Measurements from ENCODE around the gene CLK2. TPM values are rescaled to one million over a fixed set of nuclear protein-coding genes. Genes with fewer than 3 reads are reported as not detected.

CLK2 gene
- total and polyA plus RNA-seq, 2 of the 13 experiments (the other 11 are each of a cell fraction or from before 2014, with no cell fraction given) = 20.1 to 73.5 TPM

DNA sequence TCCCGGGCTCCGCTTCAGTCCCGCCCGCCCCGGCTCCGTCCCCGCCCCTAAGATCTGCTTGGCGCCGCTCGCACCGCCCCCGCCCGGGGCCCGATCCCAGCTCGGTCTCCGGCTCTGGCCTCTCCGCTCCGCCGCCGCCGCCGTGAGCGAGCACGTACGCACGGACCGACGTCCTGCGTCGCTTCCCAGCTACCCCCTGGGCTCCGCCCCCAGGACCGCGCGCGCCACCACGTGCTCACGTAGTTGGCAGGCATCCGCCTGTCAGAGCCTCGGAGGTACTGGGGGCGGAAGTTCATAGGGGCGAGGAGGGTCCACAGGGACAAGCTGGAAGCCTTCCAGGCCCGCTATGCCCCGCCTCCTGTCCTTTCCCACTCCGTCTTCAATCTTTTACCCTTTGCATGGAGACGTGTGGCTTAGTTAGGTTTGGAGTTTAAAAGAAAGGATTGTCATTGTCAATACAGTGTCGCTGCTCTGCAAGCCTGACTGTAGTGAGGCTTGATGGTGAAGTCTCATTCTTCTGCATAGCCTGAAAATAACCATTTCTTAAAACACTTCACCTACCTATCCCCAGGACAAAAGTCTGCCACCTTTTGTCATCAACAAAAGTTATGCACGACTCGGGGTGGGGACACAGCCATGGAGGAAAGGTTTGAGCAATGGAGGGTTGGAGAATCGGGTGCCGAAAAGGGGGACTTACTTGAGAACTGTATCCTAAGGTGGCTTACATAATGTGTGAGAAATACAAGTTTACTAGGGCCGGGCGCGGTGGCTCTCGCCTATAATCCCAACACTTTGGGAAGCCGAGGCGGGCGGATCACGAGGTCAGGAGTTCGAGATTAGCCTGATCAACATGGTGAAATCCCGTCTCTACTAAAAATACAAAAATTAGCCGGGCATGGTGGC lies at the start of gene CLK2 (continued):
- TF ChIP-seq TBX3 (IDR thresholded peaks at IDR 0.05; ENCODE audit: borderline replicate concordance) = no peak
- 0 out of 2 replicates have a peak, but pooled peaks have one; percentile 36 for TF ChIP-seq HCFC1 (IDR thresholded peaks at IDR 0.05; ENCODE audit: low read depth, low read length)
- TF ChIP-seq, protein P1, sequence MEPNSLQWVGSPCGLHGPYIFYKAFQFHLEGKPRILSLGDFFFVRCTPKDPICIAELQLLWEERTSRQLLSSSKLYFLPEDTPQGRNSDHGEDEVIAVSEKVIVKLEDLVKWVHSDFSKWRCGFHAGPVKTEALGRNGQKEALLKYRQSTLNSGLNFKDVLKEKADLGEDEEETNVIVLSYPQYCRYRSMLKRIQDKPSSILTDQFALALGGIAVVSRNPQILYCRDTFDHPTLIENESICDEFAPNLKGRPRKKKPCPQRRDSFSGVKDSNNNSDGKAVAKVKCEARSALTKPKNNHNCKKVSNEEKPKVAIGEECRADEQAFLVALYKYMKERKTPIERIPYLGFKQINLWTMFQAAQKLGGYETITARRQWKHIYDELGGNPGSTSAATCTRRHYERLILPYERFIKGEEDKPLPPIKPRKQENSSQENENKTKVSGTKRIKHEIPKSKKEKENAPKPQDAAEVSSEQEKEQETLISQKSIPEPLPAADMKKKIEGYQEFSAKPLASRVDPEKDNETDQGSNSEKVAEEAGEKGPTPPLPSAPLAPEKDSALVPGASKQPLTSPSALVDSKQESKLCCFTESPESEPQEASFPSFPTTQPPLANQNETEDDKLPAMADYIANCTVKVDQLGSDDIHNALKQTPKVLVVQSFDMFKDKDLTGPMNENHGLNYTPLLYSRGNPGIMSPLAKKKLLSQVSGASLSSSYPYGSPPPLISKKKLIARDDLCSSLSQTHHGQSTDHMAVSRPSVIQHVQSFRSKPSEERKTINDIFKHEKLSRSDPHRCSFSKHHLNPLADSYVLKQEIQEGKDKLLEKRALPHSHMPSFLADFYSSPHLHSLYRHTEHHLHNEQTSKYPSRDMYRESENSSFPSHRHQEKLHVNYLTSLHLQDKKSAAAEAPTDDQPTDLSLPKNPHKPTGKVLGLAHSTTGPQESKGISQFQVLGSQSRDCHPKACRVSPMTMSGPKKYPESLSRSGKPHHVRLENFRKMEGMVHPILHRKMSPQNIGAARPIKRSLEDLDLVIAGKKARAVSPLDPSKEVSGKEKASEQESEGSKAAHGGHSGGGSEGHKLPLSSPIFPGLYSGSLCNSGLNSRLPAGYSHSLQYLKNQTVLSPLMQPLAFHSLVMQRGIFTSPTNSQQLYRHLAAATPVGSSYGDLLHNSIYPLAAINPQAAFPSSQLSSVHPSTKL (CRISPR knock-in tag; IDR thresholded peaks at IDR 0.05) = peak; percentile 42; the same call in 1 of the 2 replicates
- no peak for TF ChIP-seq SMAD3 (CRISPR knock-in tag; IDR thresholded peaks at IDR 0.05)
- no peak for TF ChIP-seq ZNF598 (CRISPR knock-in tag; IDR thresholded peaks at IDR 0.05; ENCODE audit: borderline replicate concordance)
- 0 out of 2 replicates have a peak, but pooled peaks have one; percentile 21 for TF ChIP-seq SIN3B (IDR thresholded peaks at IDR 0.05; ENCODE audit: low read length)
- TF ChIP-seq KMT2A (CRISPR knock-in tag; IDR thresholded peaks at IDR 0.05) = no peak
- TF ChIP-seq ZNF274 (CRISPR knock-in tag; IDR thresholded peaks at IDR 0.05) = peak; percentile 84; the same call in 1 of the 2 replicates
- no peak for TF ChIP-seq ZNF841 (CRISPR knock-in tag; IDR thresholded peaks at IDR 0.05; ENCODE audit: borderline replicate concordance)
- peak; percentile 9; the same call in 1 of the 2 replicates for TF ChIP-seq MEF2D (CRISPR knock-in tag; IDR thresholded peaks at IDR 0.05)
- no peak for TF ChIP-seq ZBTB20 (CRISPR knock-in tag; IDR thresholded peaks at IDR 0.05; ENCODE audit: borderline replicate concordance, low read depth)
- TF ChIP-seq MED1 (CRISPR knock-in tag; IDR thresholded peaks at IDR 0.05) = peak; percentile 87
- TF ChIP-seq, protein P2, sequence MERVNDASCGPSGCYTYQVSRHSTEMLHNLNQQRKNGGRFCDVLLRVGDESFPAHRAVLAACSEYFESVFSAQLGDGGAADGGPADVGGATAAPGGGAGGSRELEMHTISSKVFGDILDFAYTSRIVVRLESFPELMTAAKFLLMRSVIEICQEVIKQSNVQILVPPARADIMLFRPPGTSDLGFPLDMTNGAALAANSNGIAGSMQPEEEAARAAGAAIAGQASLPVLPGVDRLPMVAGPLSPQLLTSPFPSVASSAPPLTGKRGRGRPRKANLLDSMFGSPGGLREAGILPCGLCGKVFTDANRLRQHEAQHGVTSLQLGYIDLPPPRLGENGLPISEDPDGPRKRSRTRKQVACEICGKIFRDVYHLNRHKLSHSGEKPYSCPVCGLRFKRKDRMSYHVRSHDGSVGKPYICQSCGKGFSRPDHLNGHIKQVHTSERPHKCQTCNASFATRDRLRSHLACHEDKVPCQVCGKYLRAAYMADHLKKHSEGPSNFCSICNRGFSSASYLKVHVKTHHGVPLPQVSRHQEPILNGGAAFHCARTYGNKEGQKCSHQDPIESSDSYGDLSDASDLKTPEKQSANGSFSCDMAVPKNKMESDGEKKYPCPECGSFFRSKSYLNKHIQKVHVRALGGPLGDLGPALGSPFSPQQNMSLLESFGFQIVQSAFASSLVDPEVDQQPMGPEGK (CRISPR knock-in tag; IDR thresholded peaks at IDR 0.05) = peak; percentile 59; the same call in 1 of the 2 replicates
- TF ChIP-seq, protein P3, sequence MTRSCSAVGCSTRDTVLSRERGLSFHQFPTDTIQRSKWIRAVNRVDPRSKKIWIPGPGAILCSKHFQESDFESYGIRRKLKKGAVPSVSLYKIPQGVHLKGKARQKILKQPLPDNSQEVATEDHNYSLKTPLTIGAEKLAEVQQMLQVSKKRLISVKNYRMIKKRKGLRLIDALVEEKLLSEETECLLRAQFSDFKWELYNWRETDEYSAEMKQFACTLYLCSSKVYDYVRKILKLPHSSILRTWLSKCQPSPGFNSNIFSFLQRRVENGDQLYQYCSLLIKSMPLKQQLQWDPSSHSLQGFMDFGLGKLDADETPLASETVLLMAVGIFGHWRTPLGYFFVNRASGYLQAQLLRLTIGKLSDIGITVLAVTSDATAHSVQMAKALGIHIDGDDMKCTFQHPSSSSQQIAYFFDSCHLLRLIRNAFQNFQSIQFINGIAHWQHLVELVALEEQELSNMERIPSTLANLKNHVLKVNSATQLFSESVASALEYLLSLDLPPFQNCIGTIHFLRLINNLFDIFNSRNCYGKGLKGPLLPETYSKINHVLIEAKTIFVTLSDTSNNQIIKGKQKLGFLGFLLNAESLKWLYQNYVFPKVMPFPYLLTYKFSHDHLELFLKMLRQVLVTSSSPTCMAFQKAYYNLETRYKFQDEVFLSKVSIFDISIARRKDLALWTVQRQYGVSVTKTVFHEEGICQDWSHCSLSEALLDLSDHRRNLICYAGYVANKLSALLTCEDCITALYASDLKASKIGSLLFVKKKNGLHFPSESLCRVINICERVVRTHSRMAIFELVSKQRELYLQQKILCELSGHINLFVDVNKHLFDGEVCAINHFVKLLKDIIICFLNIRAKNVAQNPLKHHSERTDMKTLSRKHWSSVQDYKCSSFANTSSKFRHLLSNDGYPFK (CRISPR knock-in tag; IDR thresholded peaks at IDR 0.05; ENCODE audit: borderline replicate concordance) = peak; percentile 75; the same call in 1 of the 2 replicates
- TF ChIP-seq, protein P4, sequence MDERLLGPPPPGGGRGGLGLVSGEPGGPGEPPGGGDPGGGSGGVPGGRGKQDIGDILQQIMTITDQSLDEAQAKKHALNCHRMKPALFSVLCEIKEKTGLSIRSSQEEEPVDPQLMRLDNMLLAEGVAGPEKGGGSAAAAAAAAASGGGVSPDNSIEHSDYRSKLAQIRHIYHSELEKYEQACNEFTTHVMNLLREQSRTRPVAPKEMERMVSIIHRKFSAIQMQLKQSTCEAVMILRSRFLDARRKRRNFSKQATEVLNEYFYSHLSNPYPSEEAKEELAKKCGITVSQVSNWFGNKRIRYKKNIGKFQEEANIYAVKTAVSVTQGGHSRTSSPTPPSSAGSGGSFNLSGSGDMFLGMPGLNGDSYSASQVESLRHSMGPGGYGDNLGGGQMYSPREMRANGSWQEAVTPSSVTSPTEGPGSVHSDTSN (CRISPR knock-in tag; IDR thresholded peaks at IDR 0.05) = no peak
- peak; percentile 90; the same call in 1 of the 2 replicates for TF ChIP-seq ZNF788 (CRISPR knock-in tag; IDR thresholded peaks at IDR 0.05; ENCODE audit: borderline replicate concordance)
- no peak for TF ChIP-seq NR2F1 (CRISPR knock-in tag; IDR thresholded peaks at IDR 0.05)
- TF ChIP-seq ELF1 (CRISPR knock-in tag; IDR thresholded peaks at IDR 0.05) = peak; percentile 86

Measured in HepG2 (cell line).